CD4-positive, alpha-beta memory T cell (primary cell): ENCODE data around the gene PHAX. TPM values are rescaled to one million over a fixed set of nuclear protein-coding genes. Genes with fewer than 3 reads are reported as not detected.
"Not testable (repeated sequence)": the region's sequence is repeated elsewhere in the genome, so short reads cannot be mapped to it uniquely, and the experiment has no call there.

Experiments used
- CTCF ChIA-PET: fragments of 350-600 bp; sonication (Branson Sonifier 250); formaldehyde crosslinking; loops from one replicate; lab custom pipeline; 2021; ENCODE audit warnings: inconsistent platforms; ENCODE audit not compliant: partially characterized antibody; lab: Charles Lee
- POLR2A ChIA-PET: fragments of 350-600 bp; sonication (Branson Sonifier 250); formaldehyde crosslinking; loops from one replicate; lab custom pipeline; 2021; ENCODE audit not compliant: partially characterized antibody; lab: Charles Lee
- DNase-seq, 5 donors: peaks; one replicate each; pipeline versions ENCODE4 v3.0.0 to v3.0.0-alpha.2; 2020 to 2022; ENCODE audit warnings: mixed read lengths in 1 of 5
- H3K27ac ChIP-seq: one replicate; pipeline ENCODE4 v1.7.0; 2013; ENCODE audit warnings: low read depth, low read length
- H3K27me3 ChIP-seq: 2 replicates; pipeline ENCODE4 v1.7.0; 2013; ENCODE audit warnings: mild to moderate bottlenecking, low read length, moderate library complexity; ENCODE audit not compliant: insufficient read depth
- H3K36me3 ChIP-seq: 2 replicates; pipeline ENCODE4 v1.7.0; 2013; ENCODE audit warnings: mild to moderate bottlenecking, low read length, moderate library complexity; ENCODE audit not compliant: insufficient read depth
- H3K4me1 ChIP-seq: 2 replicates; pipeline ENCODE4 v1.7.0; 2013; ENCODE audit warnings: mild to moderate bottlenecking, low read length, moderate library complexity; ENCODE audit not compliant: insufficient read depth
- H3K4me3 ChIP-seq, 2 donors: one replicate each; pipeline ENCODE4 v1.7.0; 2013; ENCODE audit warnings: low read length in 2 of 2, mild to moderate bottlenecking in 1 of 2
- H3K9me3 ChIP-seq, 2 donors: one replicate each; pipeline ENCODE4 v1.7.0; 2013; ENCODE audit warnings: low read length in 2 of 2, control low read depth in 1 of 2; ENCODE audit not compliant: control insufficient read depth in 1 of 2
- H3K27ac Mint-ChIP-seq, 7 donors: one replicate each; pipeline ENCODE4 v1.8.0; 2020 to 2021; ENCODE audit warnings: mixed read lengths in 7 of 7, mild to moderate bottlenecking in 6 of 7, inconsistent platforms in 3 of 7, moderate library complexity in 3 of 7
- H3K27me3 Mint-ChIP-seq, 2 donors: one replicate each; pipeline ENCODE4 v1.8.0; 2020 to 2021; ENCODE audit warnings: mixed read lengths in 2 of 2
- H3K36me3 Mint-ChIP-seq, 2 donors: one replicate each; pipeline ENCODE4 v1.8.0; 2020 to 2021; ENCODE audit warnings: mixed read lengths in 2 of 2, inconsistent platforms in 1 of 2, mild to moderate bottlenecking in 1 of 2
- H3K4me1 Mint-ChIP-seq, 4 donors: one replicate each; pipeline ENCODE4 v1.8.0; 2020 to 2021; ENCODE audit warnings: mixed read lengths in 4 of 4, mild to moderate bottlenecking in 1 of 4
- H3K4me3 Mint-ChIP-seq, 8 donors: one replicate each; pipeline ENCODE4 v1.8.0; 2020 to 2021; ENCODE audit warnings: mixed read lengths in 8 of 8, mild to moderate bottlenecking in 7 of 8, moderate library complexity in 6 of 8, inconsistent platforms in 3 of 8
- H3K9me3 Mint-ChIP-seq, 8 donors: one replicate each; pipeline ENCODE4 v1.8.0; 2020 to 2021; ENCODE audit warnings: mixed read lengths in 8 of 8, mild to moderate bottlenecking in 5 of 8, inconsistent platforms in 3 of 8, moderate library complexity in 1 of 8
- intact Hi-C: fragments of 100-400 bp; cut with micrococcal nuclease; formaldehyde crosslinking; loops from one replicate; pipeline ENCODE4 v1.15.1; 2023
- polyA plus RNA-seq, 2 donors: library from polyadenylated mRNA; unstranded; fragments of 300-500 nt; fragmentation: Illumina TruSeq; gene quantifications; one replicate each; pipeline ENCODE4 v1.2.3, GENCODE V29; 2021
- total RNA-seq, 2 experiments: library from RNA; stranded (reverse); gene quantifications; one replicate each; pipeline ENCODE4 v1.2.3, GENCODE V29; 2021

The PHAX gene, protein sequence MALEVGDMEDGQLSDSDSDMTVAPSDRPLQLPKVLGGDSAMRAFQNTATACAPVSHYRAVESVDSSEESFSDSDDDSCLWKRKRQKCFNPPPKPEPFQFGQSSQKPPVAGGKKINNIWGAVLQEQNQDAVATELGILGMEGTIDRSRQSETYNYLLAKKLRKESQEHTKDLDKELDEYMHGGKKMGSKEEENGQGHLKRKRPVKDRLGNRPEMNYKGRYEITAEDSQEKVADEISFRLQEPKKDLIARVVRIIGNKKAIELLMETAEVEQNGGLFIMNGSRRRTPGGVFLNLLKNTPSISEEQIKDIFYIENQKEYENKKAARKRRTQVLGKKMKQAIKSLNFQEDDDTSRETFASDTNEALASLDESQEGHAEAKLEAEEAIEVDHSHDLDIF
- total RNA-seq (10 to 100 TPM; 41.2 to 43.4 TPM), polyA plus RNA-seq (100 to 1,000 TPM in 1 of 2 donors, 10 to 100 TPM in 1; 59.9 to 112 TPM)

DNA sequence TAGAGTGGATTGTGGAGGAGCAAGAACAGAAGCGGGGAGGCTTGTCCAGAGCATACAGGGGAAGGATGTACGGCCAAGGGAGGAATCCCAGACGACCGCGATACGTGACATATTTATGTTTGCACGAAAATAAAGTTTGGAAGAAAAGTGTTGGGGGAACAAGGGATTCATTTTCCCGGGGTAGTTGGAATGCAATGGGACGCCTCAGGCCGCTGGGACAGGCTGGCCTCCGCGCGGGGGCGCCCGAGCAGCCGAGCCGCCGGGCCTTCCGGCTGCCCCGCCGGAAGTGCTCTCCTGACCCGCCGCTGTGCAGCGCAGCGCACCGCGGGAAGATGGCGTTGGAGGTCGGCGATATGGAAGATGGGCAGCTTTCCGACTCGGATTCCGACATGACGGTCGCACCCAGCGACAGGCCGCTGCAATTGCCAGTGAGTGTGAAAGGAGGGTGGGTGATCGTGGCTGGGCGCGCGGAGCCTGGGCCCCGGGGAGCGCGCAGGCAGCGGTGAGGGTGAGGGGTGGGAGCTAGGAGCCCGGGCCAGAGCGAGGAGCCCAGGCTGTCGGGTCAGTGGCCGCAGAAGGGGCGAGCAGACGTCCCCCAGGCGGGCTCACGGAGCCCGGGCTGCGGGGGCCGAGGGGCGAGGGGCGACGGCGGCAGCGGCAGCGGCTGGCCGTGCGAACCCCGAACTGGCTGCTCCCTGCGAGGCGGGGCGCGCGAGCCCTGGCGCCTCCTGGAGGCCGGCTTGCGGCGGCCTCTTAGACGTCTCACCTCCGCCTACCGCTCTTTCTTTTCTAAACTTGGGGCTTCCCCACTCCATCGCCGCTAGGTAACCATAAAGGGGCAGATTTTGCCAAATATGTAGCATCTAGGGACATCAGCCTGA is at the start of gene PHAX:
TSS of gene PHAX (plus strand) at position 317 of the 881 bp plus-strand sequence. CDS start at position 333, 16 bp downstream.
- ChIA-PET POLR2A (interaction anchor here (0.8 to 2.7 kb wide), 5 partner anchors 111 to 1482 kb away, joined by 3 to 24 read pairs (median 3); partner anchors contain the start of gene LMNB1), CTCF (interaction anchor here (0.8 to 2.5 kb wide), 24 partner anchors 8 to 628 kb away, joined by 3 to 25 read pairs (median 4); partner anchors contain the start of gene LMNB1)
- peak; percentile 68 to 75 (median 74) for DNase-seq
- Histone ChIP-seq H3K4me3 (peak within 1 kb of the TSS; percentile 50 to 95), H3K9me3 (no peaks in the 10 kb centered on the region), H3K27ac (peak within 1 kb of the TSS; percentile 80), H3K4me1 (peaks cover 31% of the 10 kb centered on the region), H3K36me3 (peaks cover 17% of the 10 kb centered on the region), H3K27me3 (no peaks in the 10 kb centered on the region)
- H3K27ac Mint-ChIP-seq = peak within 1 kb of the TSS; percentile 84 to 99 (median 96)
- H3K4me1 Mint-ChIP-seq = peaks cover 22 to 46% (median 34%) of the 10 kb centered on the region in 4 donors
- H3K4me3 Mint-ChIP-seq = peak within 1 kb of the TSS; percentile 96 to 99 (median 97)
- H3K36me3 Mint-ChIP-seq = peaks cover 13 to 26% of the 10 kb centered on the region in 2 donors
- intact Hi-C loops = loop anchor here (1.0 to 5.0 kb wide), 7 partner anchors 57 to 1481 kb away; partner anchors contain the start of genes GRAMD2B and SLC12A2
- peaks cover 0 to 3% (median 0%) of the 10 kb centered on the region in 8 donors for H3K9me3 Mint-ChIP-seq
- H3K27me3 Mint-ChIP-seq = no peaks in the 10 kb centered on the region

DNA sequence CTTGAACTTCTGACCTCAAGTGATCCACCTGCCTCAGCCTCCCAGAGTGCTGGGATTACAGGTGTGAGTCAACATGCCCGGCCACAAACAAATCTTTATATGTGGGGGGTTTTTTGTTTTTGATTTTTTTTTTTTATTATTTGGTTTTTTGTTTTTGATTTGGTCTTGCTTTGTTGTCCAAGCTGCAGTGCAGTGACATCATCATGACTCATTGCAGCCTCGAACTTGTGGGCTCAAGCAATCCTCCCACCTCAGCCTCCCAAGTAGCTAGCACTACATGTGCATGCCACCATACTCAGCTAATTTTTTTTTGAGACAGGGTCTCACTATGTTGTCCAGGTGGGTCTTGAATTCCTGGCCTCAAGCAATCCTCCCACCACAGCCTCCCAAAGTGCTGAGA is 48.1 kb upstream of the PHAX start:
- Histone ChIP-seq H3K4me1 (no peaks in the 10 kb centered on the region), H3K27ac (no peak overlapping the region), H3K27me3 (no peaks in the 10 kb centered on the region), H3K4me3 (no peak overlapping the region), H3K36me3 (no peaks in the 10 kb centered on the region), H3K9me3 (no peaks in the 10 kb centered on the region)
- Mint-ChIP-seq H3K4me1 (no peaks in the 10 kb centered on the region), H3K36me3 (peaks cover 0 to 6% of the 10 kb centered on the region in 2 donors), H3K4me3 (no peak overlapping the region), H3K27me3 (no peaks in the 10 kb centered on the region), H3K27ac (no peak overlapping the region), H3K9me3 (no peaks in the 10 kb centered on the region)
- DNase-seq = no peak
- CTCF ChIA-PET = no interaction called here
- POLR2A ChIA-PET = no interaction called here
- intact Hi-C loops = no loop called here

GRCh38 chr5:126555101-126555500 is 45.6 kb upstream of the PHAX start:
- H3K4me1 Mint-ChIP-seq, H3K4me1 ChIP-seq, H3K9me3 ChIP-seq, CTCF ChIA-PET, H3K4me3 Mint-ChIP-seq, H3K27me3 ChIP-seq, DNase-seq, H3K27ac Mint-ChIP-seq, H3K4me3 ChIP-seq, POLR2A ChIA-PET, H3K9me3 Mint-ChIP-seq, H3K36me3 ChIP-seq, H3K27me3 Mint-ChIP-seq, intact Hi-C loops, H3K27ac ChIP-seq: not testable (repeated sequence)
- H3K36me3 Mint-ChIP-seq = peaks cover 0 to 10% of the 10 kb centered on the region in 2 donors

GRCh38 chr5:126561908-126562307 is 38.8 kb upstream of the PHAX start:
- CTCF ChIA-PET = no interaction called here
- Mint-ChIP-seq H3K9me3 (no peaks in the 10 kb centered on the region), H3K27me3 (no peaks in the 10 kb centered on the region), H3K4me1 (no peaks in the 10 kb centered on the region), H3K4me3 (no peak overlapping the region), H3K36me3 (peaks cover 0 to 4% of the 10 kb centered on the region in 2 donors), H3K27ac (no peak overlapping the region)
- Histone ChIP-seq H3K4me3 (no peak overlapping the region), H3K4me1 (no peaks in the 10 kb centered on the region), H3K27me3 (no peaks in the 10 kb centered on the region), H3K9me3 (no peaks in the 10 kb centered on the region), H3K36me3 (no peaks in the 10 kb centered on the region), H3K27ac (no peak overlapping the region)
- POLR2A ChIA-PET = no interaction called here
- no peak for DNase-seq
- intact Hi-C loops = no loop called here

DNA sequence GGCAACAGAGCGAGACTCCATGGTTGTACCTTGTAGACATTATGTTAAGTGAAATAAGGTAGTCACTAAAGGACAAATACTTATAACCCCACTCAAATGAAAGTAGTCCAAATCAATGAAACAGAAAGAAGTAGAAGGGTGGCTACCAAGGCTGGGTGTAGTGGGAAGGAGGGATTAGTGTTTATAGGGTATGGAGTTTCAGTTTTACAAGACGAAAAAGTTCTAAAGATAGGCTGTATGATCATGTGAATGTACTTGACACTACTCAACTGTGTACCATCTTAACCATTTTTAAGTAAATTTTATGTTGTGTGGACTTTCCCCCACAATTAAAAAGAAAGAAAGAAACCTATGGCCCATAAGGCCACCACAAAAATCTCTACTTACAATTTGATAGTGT is 37.9 kb upstream of the PHAX start:
- Histone ChIP-seq H3K9me3 (no peaks in the 10 kb centered on the region), H3K4me3 (no peak overlapping the region), H3K27ac (no peak overlapping the region), H3K36me3 (no peaks in the 10 kb centered on the region), H3K27me3 (no peaks in the 10 kb centered on the region), H3K4me1 (no peaks in the 10 kb centered on the region)
- CTCF ChIA-PET = interaction anchor here (0.6 to 1.0 kb wide), 2 partner anchors 24 to 238 kb away, joined by 3 to 4 read pairs; no protein-coding TSS in a partner anchor
- DNase-seq = no peak
- Mint-ChIP-seq H3K4me1 (no peaks in the 10 kb centered on the region), H3K27me3 (no peaks in the 10 kb centered on the region), H3K4me3 (no peak overlapping the region), H3K36me3 (peaks cover 0 to 4% of the 10 kb centered on the region in 2 donors), H3K9me3 (no peaks in the 10 kb centered on the region), H3K27ac (no peak overlapping the region)
- intact Hi-C loops = no loop called here
- POLR2A ChIA-PET = no interaction called here

DNA sequence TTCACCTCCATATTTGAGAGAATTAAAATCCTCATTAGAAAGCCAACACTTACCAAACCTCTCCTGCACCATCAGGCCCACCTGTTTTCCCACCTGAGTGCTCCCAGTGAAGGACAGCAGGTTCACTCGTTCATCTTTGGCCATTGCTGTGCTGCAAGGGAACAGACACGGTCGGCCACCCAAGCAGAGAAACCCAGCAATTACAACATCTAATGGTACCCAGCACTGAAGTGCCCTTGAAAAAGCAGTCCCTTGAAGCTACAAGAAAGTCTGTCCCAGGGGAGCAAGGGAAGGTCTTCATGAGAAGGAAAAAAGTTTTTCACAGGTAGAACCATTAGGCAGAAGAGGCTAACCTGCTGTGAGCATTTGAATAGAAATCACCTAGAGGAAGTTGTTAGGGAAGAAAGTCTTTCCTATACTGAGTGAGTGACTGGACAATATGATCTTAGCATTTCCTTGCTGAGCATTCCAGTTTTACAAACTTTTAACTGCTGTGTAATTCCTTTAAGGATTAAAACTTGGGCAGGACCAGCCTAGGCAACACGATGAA is 32.5 kb upstream of the PHAX start:
- Histone ChIP-seq H3K27me3 (no peaks in the 10 kb centered on the region), H3K27ac (no peak overlapping the region), H3K9me3 (no peaks in the 10 kb centered on the region), H3K4me1 (no peaks in the 10 kb centered on the region), H3K4me3 (no peak overlapping the region), H3K36me3 (no peaks in the 10 kb centered on the region)
- no peaks in the 10 kb centered on the region for H3K4me1 Mint-ChIP-seq
- intact Hi-C loops = no loop called here
- peaks cover 0 to 4% of the 10 kb centered on the region in 2 donors for H3K27me3 Mint-ChIP-seq
- H3K27ac Mint-ChIP-seq = no peak overlapping the region
- no peak for DNase-seq
- no peak overlapping the region for H3K4me3 Mint-ChIP-seq
- H3K36me3 Mint-ChIP-seq = peaks cover 0 to 8% of the 10 kb centered on the region in 2 donors
- ChIA-PET CTCF (interaction anchor here (0.6 kb wide), 1 partner anchor 32 kb away, joined by 3 read pairs; no protein-coding TSS in a partner anchor), POLR2A (no interaction called here)
- H3K9me3 Mint-ChIP-seq = no peaks in the 10 kb centered on the region
